NCI-H1694 treated with DMSO at 0.1 percent for 48 hours (cell line): Measurements from ENCODE around the gene PPM1H.

Source experiments
- DNase-seq: peaks from one replicate; lab custom pipeline; 2025; lab: John Stamatoyannopoulos, UW

PPM1H gene

DNA sequence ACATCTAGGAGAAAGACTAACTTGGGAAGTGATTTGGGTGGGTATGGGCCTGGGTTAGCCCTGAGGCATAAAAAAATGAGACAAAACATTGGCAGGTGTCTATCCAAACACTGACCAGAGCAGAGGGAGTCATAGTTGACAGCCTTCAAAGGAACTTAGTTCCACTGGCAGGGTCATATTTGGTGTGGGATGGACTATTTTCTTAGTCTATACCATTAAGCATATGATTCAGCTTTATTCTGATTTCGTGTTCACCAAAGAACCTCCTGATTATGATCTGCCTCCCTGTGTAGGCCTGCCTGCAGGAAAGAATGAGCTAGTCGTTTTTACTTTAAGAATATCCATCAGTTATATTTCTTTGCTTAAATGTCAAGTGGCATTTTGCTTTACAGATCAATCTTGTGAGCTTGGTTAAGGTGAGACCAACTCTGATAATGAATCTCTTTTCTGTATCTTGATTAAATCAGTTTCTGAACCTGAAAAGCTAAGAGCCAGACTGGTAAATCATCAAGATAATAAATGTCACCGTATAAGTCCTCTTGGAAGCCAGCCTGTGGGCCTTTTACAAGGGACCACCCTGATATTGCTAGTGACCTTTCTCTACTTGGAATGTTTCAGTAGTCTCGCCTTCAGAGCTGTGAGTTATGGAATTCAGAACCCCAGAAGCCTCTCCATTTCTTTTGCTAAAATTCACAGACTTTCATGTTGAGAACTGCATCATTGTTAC lies 285.4 kb downstream of the PPM1H start:
- no peak for DNase-seq

DNA sequence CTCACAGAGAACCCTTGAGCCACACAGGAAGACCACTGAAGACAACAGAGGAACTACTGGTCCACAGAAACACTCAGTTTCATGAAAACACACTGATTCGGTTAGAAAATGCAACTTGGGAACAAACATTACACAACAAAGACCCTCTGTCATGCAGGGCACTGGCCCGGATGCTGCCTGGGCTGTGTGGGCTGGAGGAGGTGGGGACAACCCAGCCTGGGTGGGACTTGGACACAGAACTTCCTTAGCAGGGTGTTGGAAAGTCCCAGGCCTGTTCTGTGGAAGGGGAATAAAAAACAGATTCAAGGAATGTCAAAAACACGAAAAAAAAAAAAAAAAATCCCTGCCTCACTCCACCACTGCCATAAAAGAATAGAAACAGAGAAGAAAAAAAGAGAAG lies 287.4 kb downstream of the PPM1H start:
- DNase-seq: no peak

DNA sequence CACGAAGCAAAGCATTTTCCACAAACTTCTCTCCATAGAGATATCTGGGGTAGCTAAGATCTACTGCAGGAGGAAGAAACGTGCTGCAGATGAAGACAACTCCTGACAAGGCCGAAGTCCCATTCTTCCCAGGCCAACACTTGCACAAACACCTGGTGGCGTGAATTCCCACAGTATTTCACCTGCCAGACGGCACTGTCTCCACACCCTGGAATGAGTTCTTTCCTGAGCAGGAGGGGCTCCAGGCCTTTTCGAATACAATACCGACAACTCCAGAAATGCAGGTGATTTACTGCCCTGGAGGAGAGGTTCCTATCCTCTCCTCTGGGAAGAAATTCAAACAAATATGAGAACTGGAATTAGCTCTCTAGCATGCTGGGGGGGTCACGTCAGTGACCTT lies 288.4 kb downstream of the PPM1H start:
- no peak for DNase-seq

DNA sequence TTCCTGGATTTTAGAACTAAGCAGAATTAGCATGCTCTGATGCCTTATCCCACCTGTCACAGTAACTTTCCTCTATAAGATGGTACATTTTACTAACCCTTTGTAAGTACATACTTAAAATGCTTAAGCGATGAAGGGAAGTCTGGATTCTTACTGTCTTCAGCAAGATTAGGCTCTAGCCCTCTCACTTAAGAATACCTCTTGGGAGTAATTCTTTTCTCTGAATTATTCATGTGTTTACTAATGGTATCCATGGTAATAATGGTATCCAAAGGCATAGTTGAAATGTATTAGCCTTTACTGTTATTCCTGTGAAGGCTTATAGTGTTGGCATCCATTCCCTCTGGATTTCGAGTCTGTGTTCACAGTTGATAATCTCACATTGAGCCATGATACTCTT lies 291.5 kb downstream of the PPM1H start:
- DNase-seq: no peak

GRCh38 chr12:62642486-62642885 lies 292.5 kb downstream of the PPM1H start:
- DNase-seq: no peak

- DNase-seq: no peak
Measured at GRCh38 chr12:62640910-62641448, 294.0 kb downstream of the PPM1H start.

- DNase-seq: no peak
Measured at GRCh38 chr12:62637679-62638078, 297.3 kb downstream of the PPM1H start.

DNA sequence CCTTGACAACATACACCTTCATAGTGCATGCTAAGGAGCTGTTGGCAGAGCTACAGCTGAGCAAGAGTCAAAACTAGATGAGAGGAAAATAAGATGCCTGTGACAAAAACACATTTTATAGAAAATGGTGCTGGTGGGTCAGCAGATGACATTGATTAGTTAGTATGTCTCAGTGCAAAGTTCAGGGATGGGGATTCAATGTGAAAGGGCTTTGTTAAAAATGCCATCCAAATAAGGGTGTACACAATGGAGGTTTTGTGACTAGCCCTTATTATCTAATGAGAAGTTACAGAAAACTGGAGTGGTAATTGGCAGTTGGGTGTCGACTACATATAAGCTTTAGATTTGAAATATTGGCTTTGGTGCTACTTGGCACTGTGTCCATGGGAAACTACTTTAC lies 299.3 kb downstream of the PPM1H start:
- no peak for DNase-seq

DNA sequence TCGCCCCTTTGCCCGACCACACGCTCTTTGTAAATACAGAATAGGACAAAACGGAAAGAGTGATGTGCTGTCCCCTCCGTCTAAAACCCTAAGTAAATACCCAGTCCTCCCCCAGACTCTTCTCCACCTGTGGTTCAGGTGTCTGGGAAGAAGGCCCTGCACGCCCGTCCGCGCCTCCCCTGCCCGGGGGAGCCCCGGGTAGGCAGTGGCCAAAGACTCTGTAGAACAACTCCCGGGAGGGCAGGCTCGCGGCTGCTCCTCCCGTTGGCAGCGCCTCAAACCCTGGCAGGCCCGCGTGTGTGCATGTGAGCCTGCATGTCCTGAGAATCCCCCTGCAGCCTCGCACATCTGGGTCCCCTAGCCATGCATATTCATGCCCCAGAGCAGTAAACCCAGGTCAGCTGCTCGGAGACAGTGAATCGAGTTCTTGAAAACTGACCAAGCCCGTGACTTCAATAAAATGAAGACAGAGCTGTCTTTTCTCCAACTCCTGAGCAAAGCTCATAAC lies 302.5 kb downstream of the PPM1H start:
- DNase-seq: no peak

GRCh38 chr12:62631471-62632410 lies 303.2 kb downstream of the PPM1H start:
- DNase-seq: no peak

DNA sequence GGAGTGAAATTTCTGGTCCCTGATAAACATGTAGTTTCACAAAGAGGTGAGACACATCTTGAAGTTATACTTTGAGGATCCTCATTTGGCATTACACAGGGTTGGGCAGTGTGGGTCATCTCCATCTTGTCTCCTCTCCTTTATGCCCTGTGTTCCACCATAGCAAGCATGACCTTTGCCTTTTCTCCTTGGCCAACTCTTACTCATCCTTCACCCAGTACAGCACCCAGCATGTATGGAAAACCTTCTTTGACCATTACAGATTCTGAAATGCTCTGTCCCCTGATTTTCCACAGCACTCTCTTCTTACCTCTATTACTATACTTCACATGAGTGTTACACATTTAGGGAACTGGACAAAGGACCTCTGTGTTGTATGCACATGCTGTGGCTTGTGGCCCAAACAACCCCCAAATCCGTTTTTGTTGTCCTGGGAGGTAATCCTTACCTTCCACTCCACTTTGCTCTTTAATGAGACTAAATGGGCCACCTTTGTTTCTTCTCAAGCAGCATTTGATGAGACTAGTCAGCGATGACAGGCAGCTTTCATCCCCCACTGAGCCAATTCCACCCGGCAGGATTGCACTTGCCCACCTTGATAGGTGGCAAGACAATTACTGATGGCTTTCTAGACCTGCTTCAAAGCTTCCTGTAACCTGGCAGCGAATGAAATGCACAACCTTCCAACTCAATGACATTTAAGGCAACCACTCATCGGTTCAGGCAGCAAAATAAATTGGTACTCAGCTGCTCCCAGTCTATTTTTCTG lies 304.8 kb downstream of the PPM1H start:
- no peak for DNase-seq

- no peak for DNase-seq
Measured at GRCh38 chr12:62629413-62629812, 305.5 kb downstream of the PPM1H start.

DNA sequence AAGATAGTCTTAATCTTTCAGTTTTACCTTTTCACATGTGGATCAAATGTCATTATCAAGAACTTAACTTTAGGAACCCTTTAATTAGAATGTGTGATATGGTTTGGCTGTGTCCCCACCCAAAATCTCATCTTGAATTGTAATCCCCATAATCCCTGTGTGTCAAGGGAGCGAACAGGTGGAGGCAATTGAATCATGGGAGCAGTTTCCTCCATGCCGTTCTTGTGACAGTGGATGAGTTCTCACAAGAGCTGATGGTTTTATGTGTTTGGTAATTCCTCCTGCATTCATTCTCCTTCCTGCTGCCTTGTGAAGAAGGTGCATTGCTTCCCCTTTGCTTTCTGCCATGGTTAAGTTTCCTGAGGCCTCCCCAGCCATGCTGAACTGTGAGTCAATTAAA lies 307.8 kb downstream of the PPM1H start:
- no peak for DNase-seq

DNA sequence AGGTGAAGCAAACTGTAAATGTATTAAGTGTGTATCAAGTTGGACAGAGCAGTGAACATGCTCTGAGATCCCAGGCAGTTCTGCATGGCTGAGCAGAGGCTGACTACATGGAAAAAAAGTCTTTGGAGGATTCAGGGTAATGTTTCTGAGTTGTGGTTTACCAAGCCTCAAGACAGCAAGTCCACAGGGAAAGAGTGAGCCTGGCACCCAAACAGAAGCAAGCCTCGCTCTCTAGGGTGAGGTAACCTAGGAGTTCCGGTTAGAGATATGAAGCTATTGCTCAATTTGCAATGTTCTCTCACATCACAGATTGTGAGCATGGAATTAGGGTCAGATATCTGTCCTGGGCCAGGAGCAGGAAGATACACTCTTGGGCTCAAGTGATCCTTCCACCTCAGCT lies 309.7 kb downstream of the PPM1H start:
- no peak for DNase-seq

DNA sequence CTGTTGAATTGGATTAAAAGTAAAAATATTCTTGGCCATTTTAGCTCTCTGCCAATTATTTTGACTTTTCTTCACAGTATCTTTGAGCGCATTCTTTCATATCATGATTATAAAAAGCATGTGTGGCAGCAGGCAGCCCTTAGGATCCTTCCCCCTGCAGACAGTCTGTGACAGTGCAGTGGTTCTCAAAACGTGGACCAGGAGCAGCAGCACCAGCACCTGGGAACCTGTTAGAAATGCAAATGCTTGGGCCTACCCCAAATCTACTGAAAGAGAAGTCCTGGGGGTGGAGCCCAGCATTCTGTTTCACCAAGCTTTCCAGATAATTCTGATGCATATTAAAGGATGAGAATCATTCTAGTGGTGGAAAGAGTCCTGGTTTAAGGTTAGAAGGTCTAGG lies 312.8 kb downstream of the PPM1H start:
- DNase-seq: no peak

GRCh38 chr12:62621101-62621638 lies 313.8 kb downstream of the PPM1H start:
- no peak for DNase-seq

DNA sequence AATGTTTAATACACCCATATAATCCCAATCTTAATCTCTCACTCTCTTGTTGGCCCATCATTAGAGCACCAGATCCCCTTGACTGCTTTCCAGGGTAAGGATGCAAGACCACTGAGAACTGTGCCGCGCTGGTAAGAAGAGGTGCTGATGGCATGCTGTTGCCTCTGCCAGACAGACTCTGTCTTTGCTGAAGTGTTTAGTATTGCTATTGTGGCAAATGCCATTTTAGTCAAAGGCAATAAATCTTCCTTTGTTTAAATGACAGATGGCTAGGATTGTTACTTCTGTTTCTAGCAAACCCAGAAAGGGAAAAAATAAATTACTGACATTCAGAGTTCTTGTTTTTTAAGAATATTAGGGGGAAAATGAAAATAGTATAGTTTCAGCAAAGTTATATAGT lies 316.0 kb downstream of the PPM1H start:
- no peak for DNase-seq

- DNase-seq: no peak
Measured at GRCh38 chr12:62618319-62618718, 316.6 kb downstream of the PPM1H start.

DNA sequence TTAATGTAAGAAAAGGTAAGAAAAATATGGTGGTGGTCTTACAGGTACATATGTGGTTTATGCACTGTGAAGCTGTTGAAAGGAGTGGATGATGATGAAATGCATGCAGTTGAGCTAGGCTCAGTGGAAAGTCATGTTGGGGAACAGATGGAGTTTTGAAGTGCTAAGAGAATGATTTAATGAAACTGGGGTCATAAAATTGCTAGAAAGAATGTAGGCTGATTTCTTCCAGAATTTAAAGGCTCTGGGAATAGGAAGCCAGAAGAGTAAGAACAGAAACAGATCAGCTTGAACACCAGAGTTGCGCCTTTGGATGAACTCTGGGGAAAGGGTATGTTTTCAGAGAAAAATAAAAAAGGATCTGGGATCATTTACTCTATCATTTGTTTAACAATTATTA lies 321.9 kb downstream of the PPM1H start:
- no peak for DNase-seq

GRCh38 chr12:62606654-62607053 lies 328.3 kb downstream of the PPM1H start:
- DNase-seq: no peak

DNA sequence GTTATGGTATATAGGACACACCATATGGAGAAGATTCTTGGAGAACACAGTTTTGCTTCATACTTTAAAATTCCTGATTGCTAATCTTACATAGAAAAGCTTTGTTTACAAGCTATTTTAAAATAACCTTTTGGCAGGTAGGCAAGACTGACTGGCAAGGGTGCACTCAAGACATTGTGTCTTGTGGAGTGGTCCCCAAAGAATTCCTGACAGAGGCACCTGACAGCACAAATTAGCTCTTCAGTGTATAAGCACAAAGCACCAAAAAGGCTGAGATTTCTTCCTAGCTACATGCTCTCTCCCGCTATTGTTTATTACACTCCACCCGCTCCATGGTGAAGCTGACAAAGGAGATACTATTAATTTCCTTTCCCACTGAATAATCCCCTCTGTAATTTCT lies 329.0 kb downstream of the PPM1H start:
- DNase-seq: no peak

DNA sequence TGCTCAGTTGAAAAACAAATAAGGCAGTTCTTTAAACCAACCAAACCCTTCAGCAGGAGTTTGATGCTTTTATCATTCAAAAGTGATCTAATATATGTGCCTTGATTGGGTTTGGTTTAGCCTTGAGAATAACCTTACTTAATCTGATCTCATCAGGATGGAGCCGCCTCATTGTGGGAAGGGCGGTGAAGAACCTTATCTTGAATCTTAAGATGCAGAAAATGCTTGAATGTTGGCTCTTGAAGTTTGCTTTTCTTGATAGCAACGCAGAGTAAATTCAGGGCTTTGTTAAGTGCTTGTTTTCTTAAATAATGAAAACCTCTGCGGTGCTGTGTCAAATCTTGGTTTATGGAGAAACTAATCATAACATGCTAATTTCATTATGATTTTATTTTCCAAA lies 330.1 kb downstream of the PPM1H start:
- no peak for DNase-seq
